ENCODE data around the gene FGFR2.

GRCh38 chr10:121600611-121601010 lies 2.4 kb upstream of the FGFR2 start:
- TF ChIP-seq EZH2 (IDR thresholded peaks at IDR 0.05) (no peak), FOXP2 (optimal IDR thresholded peaks at IDR 0.05; ENCODE audit: control extremely low read depth, extremely low read length, insufficient read depth) (no peak), POLR2AphosphoS5 (IDR thresholded peaks at IDR 0.05; ENCODE audit: borderline replicate concordance, low read depth, low read length) (no peak)

All from SK-N-MC (cell line).